Stimulated activated CD4-positive, alpha-beta T cell treated with anti-CD3 and anti-CD28 coated beads, Interleukin-1b, Interleukin-23, amount 100 ng/mL, for 1 hour (primary cell): ENCODE data around the gene NOXA1.
"Not testable (repeated sequence)": the region's sequence is repeated elsewhere in the genome, so short reads cannot be mapped to it uniquely, and the experiment has no call there.

Experiments used
- DNase-seq, 2 donors: peaks; one replicate each; pipeline ENCODE4 v3.0.0-alpha.2; 2020; ENCODE audit warnings: low read depth in 2 of 2

NOXA1 gene

GRCh38 chr9:137439158-137439714 is 16.0 kb downstream of the NOXA1 start:
- DNase-seq: no peak

GRCh38 chr9:137441289-137441934 is 18.2 kb downstream of the NOXA1 start, which contains the start of gene ENTPD8:
Gene ENTPD8 (minus strand): TSS chr9:137441357. CDS start chr9:137438285, 3,072 bp downstream.
- no peak for DNase-seq

- DNase-seq: no peak
Measured at GRCh38 chr9:137441935-137442321, 18.7 kb downstream of the NOXA1 start.

DNA sequence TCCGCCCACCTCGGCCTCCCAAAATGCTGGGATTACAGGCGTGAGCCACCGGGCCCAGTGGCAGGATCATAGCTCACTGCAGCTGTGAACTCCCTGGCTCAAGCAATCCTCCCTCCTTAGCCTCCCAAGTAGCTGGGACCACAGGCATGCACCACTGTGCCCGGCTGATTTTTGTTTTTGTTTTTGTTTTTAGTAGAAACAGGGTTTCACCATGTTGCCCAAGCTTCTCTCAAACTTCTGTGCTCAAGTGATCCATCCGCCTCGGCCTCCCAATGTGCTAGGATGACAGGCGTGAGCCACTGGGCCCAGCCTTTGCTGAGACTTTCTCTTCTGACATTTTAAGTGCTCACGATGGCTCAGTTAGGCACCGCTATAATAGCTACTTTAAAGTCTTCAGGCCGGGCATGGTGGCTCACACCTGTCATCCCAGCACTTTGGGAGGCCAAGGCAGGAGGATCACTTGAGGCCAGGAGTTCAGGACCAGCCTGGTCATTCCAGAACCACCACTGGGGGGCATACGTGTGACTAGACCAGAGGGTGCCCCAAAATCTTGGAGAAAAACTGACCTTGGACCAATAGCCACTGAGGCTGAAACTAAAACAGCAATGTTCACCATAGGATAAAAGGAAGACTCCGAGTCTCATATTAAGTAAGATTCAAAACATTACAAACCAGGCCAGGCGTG is 21.1 kb downstream of the NOXA1 start:
- no peak for DNase-seq

DNA sequence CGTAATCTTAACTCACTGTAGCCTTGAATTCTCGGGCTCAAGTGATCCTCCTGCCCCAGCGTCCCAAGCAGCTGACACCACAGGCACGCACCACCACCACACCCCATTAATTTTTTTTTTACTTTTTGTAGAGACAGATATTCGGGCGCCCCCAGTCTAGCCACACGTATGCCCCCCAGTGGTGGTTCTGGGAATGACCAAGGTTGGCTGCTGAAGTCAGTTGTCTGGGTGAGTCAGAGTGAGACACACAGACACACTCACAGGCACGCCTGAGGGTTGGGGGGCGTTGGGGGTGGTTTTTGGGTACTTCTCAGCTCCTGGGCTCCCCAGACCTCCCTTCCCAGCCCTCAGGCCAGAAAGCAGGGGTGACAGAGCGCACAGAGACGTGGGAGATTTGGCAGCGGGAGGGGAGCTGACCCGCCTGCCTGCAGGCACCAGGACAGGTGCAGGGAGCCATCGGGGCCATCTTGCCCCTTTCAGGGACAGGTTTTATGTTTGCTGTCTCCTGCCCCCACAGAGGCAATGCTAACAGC is 22.1 kb downstream of the NOXA1 start:
- peak; percentile 63 to 82 for DNase-seq

GRCh38 chr9:137445930-137446431 is 22.8 kb downstream of the NOXA1 start:
- no peak for DNase-seq

- DNase-seq: no peak
Measured at GRCh38 chr9:137446851-137447471, 23.8 kb downstream of the NOXA1 start.

DNA sequence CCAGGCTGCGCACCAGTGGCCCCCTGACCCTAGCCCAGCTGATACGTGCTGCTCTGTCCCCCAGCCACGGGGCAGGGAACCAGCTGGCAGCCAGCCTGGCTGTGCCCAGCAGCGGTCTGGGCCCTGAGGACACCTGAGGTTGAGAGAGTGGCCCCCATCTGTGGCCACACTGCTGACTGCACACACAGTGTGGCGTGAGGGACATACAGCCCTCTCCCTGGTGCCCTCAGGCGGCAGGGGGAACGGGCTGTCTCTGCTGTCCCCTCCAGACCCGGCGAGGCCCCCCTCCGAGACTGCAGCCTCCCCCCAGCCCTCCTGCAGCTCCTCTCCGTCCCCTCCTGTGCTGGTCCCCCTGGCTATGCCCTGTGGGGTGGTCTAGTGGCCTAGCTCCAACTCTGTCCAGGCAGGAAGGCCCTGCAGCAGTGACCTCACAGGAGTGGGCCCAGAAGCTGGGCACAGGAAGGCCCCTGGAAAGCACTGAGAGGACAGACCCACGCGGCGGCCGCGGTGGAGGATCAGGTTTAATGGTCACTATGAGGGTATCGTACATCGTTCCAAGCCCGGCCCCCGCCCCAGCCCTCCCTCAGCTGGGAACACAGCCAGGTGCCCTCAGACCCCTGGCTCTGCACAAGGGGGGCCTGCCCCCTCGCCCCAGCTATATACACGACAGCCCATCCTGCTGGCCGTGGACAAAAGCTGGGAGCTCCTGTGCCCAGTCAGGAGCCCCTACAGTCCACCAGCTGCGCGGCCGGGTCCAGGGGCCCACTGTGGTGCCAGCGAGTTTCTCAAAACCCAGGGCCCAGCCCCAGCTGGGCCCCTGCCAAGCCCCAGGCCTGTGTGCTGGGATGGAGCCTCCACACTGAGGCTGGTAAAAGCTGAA is 24.8 kb downstream of the NOXA1 start:
- no peak for DNase-seq

- DNase-seq: no peak
Measured at GRCh38 chr9:137448602-137448962, 25.4 kb downstream of the NOXA1 start.

- no peak for DNase-seq
Measured at GRCh38 chr9:137449081-137449844, 26.1 kb downstream of the NOXA1 start.

- no peak for DNase-seq
Measured at GRCh38 chr9:137449931-137450538, 26.8 kb downstream of the NOXA1 start.

- not testable (repeated sequence) for DNase-seq
Measured at GRCh38 chr9:137450539-137451222, 27.5 kb downstream of the NOXA1 start.

DNA sequence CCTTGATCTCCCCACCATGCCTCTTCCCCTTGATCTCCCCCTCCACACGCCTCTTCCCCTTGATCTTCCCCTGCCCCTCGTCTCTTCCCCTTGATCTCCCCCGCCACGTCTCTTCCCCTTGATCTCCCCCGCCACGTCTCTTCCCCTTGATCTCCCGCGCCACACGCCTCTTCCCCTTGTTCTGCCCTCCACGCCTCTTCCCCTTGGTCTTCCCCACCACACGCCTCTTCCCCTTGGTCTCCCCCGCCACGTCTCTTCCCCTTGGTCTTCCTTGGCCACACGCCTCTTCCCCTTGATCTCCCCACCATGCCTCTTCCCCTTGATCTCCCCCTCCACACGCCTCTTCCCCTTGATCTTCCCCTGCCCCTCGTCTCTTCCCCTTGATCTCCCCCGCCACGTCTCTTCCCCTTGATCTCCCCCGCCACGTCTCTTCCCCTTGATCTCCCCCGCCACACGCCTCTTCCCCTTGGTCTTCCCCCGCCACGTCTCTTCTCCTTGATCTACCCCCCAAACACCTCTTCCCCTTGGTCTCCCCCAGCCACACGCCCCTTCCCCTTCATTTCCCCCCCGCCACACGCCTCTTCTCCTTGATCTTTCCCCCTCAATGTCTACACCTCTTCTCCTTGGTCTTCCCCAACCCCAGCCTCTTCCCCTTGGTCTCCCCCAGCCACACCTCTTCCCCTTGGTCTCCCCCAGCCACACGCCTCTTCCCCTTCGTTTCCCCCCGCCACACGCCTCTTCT is 28.2 kb downstream of the NOXA1 start:
- not testable (repeated sequence) for DNase-seq

- no peak for DNase-seq
Measured at GRCh38 chr9:137452006-137452760, 29.0 kb downstream of the NOXA1 start.

GRCh38 chr9:137452761-137453642 is 29.8 kb downstream of the NOXA1 start:
- DNase-seq: no peak

GRCh38 chr9:137453643-137454081 is 30.5 kb downstream of the NOXA1 start:
- peak in 1 of 2 donors; percentile 29 for DNase-seq

DNA sequence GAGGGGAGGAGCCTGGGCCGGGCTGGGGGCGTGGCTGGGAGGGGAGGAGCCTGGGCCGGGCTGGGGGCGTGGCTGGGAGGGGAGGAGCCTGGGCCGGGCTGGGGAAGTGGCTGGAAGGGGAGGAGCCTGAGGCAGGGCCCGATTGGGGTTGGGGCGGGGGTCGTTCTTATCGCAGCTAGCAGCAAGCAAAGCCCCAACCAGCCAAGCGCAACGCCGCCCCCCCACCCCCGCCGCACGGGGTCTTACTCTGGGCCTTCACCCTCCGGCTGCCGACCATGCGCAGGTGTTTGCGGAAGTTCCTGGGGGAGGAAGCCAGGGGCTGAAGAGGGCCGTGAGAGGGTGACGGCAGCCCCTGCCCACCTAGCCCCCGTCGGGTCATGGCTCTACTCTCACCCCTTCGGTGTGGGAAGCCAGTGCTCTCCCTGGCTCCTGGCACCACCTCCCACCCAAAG is 31.0 kb downstream of the NOXA1 start:
- no peak for DNase-seq
